Heart right ventricle (tissue), 16 donors: ENCODE data around the gene BHMT2. TPM values are rescaled to one million over a fixed set of nuclear protein-coding genes. Genes with fewer than 3 reads are reported as not detected.

ENCODE experiments used
- ATAC-seq, 8 donors: fragments of 200-7000 bp; cut with Tn5 transposase; one replicate each; pipeline ENCODE4 v1.9.1; 2020; ENCODE audit warnings: mild to moderate bottlenecking in 8 of 8, moderate library complexity in 8 of 8, moderate number of reproducible peaks in 1 of 8
- DNase-seq, 2 donors: peaks; one replicate each; pipeline ENCODE4 v3.0.0-alpha.2; 2020
- H3K27ac ChIP-seq, 10 donors: fragments of 200-600 bp; sonication (generic) in 2 of 10; one replicate each; pipeline versions ENCODE4 v1.5.0 to v1.8.0; 2020 to 2022; ENCODE audit warnings: mild to moderate bottlenecking in 3 of 10
- H3K27me3 ChIP-seq, 7 donors: fragments of 200-600 bp; one replicate each; pipeline ENCODE4 v1.8.0; 2021 to 2022; ENCODE audit warnings: mild to moderate bottlenecking in 2 of 7
- H3K36me3 ChIP-seq, 9 donors: fragments of 200-600 bp; sonication (generic) in 1 of 9; one replicate each; pipeline versions ENCODE4 v1.5.0 to v1.8.0; 2020 to 2022; ENCODE audit warnings: mild to moderate bottlenecking in 2 of 9
- H3K4me1 ChIP-seq, 9 donors: fragments of 200-600 bp; sonication (generic) in 1 of 9; one replicate each; pipeline versions ENCODE4 v1.5.0 to v1.8.0; 2020 to 2022; ENCODE audit warnings: mild to moderate bottlenecking in 4 of 9
- H3K4me3 ChIP-seq, 10 donors: fragments of 200-600 bp; sonication (generic) in 2 of 10; one replicate each; pipeline versions ENCODE4 v1.5.0 to v1.8.0; 2020 to 2022; ENCODE audit warnings: mild to moderate bottlenecking in 7 of 10, moderate library complexity in 2 of 10
- H3K9me3 ChIP-seq, 11 donors: fragments of 200-600 bp in 10 of 11; sonication (generic) in 2 of 11; one replicate each; pipeline versions ENCODE4 v1.5.0 to v1.8.0; 2013 to 2022; ENCODE audit warnings: mild to moderate bottlenecking in 2 of 11, control low read depth in 1 of 11, moderate library complexity in 1 of 11
- CTCF ChIP-seq, 9 donors: fragments of 200-600 bp; sonication (generic) in 2 of 9; IDR thresholded peaks; one replicate each; pipeline versions ENCODE4 v1.5.0 to v1.8.0; 2021 to 2022; ENCODE audit warnings: antibody characterized with exemption in 9 of 9, mild to moderate bottlenecking in 5 of 9, moderate library complexity in 1 of 9
- WGBS, 2 donors: extraction: QIAGEN DNeasy Blood & Tissue Kit; methylation state at CpG; one replicate each; pipeline ENCODE4 v1.1.7; 2013; ENCODE audit warnings: inconsistent platforms in 1 of 2; 5-methylcytosine and 5-hydroxymethylcytosine counted together
- intact Hi-C, 10 donors: fragments of 100-400 bp; cut with DNase I; formaldehyde crosslinking; loops; one replicate each; pipeline versions ENCODE4 v1.11.1 to v1.14.2; 2022
- polyA plus RNA-seq, 2 donors: library from polyadenylated mRNA; stranded (reverse); fragments of 200-250 nt; gene quantifications; one replicate each; pipeline ENCODE4 v1.2.3, GENCODE V29; 2013
- total RNA-seq, 10 donors: library from RNA; stranded (reverse); fragmentation: NEBNext Ultra II Directional in 3 of 10; extraction: Animal tissue kit (Norgen Biotek cat#: 25700) in 3 of 10; gene quantifications; one replicate each; pipeline versions ENCODE4 v1.2.1 to v1.2.4, GENCODE V29; 2021 to 2023
- donor health status: Arrhythmogenic right ventricular cardiomyopathy.
- donor health status: ischemic (EF 13 %, LVEDD 7.1; RV severe dilation, severe dysfunction).
- donor health status: healthy with polysubstance abuse.
- donor health status: DM: no; HTN: yes; CAD: no.
- donor health status: DM: no; HTN: no; CAD: no.
- donor health status: ischemic (EF 25% LVEDD 6.9; RV normal size, moderate dysfunction).
- donor health status: ischemic (EF 25% LVEDD 5.7; RV mildly dilated, moderate dysfunction).
- donor health status: healthy.
- donor health status: DM: yes; HTN: yes; CAD: no.
- donor health status: Ischemic cardiomyopathy.
- donor health status: ischemic (EF 35%, LVEDD 5.7; RV mildly dilated, moderate dysfunction).
- donor health status: nonischemic (EF 11% LVEDD 7.7; RV severe dilation, severe dysfunction).
- donor health status: DM: yes; HTN: yes; CAD: no.
- donor health status: PGD.
- donor health status: ischemic (EF 29% LVEDD 5.4; RV normal size, mild dysfunction).
- donor health status: nonischemic (EF 23%, LVEDD 6.1; RV moderate dilation, normal function).

Gene BHMT2
- total and polyA plus RNA-seq, 12 donors, result 1.2 to 19.6 (median 7.4) TPM

- Histone ChIP-seq H3K9me3 (no peaks in the 10 kb centered on the region), H3K27ac (no peak overlapping the region), H3K4me1 (peaks cover 0 to 8% (median 0%) of the 10 kb centered on the region in 9 donors), H3K27me3 (peaks cover 0 to 9% (median 2%) of the 10 kb centered on the region in 7 donors), H3K36me3 (no peaks in the 10 kb centered on the region), H3K4me3 (no peak overlapping the region)
- ATAC-seq (no peak), DNase-seq (no peak)
- intact Hi-C loops, result no loop called here
- no peak for TF ChIP-seq CTCF (IDR thresholded peaks at IDR 0.05)
- WGBS, 2 donors, result 94 to 95% methylated on average over 4 of the region's 4 CpGs
Measured at GRCh38 chr5:79120221-79120620, 50.7 kb downstream of the BHMT2 start.

- intact Hi-C loops, result no loop called here
Measured at GRCh38 chr5:79122973-79123372, 53.4 kb downstream of the BHMT2 start.

GRCh38 chr5:79124607-79125006 is 55.0 kb downstream of the BHMT2 start:
- ATAC-seq, result no peak
- Histone ChIP-seq H3K27me3 (no peaks in the 10 kb centered on the region), H3K36me3 (no peaks in the 10 kb centered on the region), H3K9me3 (no peaks in the 10 kb centered on the region), H3K27ac (no peak overlapping the region), H3K4me3 (no peak overlapping the region), H3K4me1 (peaks cover 0 to 8% (median 0%) of the 10 kb centered on the region in 9 donors)
- WGBS, 2 donors, result 93 to 94% methylated on average over 1 of the region's 1 CpG
- intact Hi-C loops, result no loop called here
- no peak for TF ChIP-seq CTCF (IDR thresholded peaks at IDR 0.05)
- no peak for DNase-seq

More at GRCh38 chr5:79122973-79123372, 53.4 kb downstream of the BHMT2 start:
- no peaks in the 10 kb centered on the region for H3K9me3 ChIP-seq
- DNase-seq (no peak), ATAC-seq (peak in 3 of 8 donors; percentile 46 to 69 (median 61))
- H3K27ac ChIP-seq, result no peak overlapping the region
- no peaks in the 10 kb centered on the region for H3K27me3 ChIP-seq
- no peaks in the 10 kb centered on the region for H3K36me3 ChIP-seq
- no peak overlapping the region for H3K4me3 ChIP-seq
- no peak for TF ChIP-seq CTCF (IDR thresholded peaks at IDR 0.05)
- peaks cover 0 to 8% (median 0%) of the 10 kb centered on the region in 9 donors for H3K4me1 ChIP-seq

- Histone ChIP-seq H3K36me3 (no peaks in the 10 kb centered on the region), H3K9me3 (no peaks in the 10 kb centered on the region), H3K27me3 (no peaks in the 10 kb centered on the region), H3K4me3 (no peak overlapping the region), H3K27ac (no peak overlapping the region), H3K4me1 (peaks cover 0 to 13% (median 9%) of the 10 kb centered on the region in 9 donors)
- intact Hi-C loops, result loop anchor here (5.0 to 10.0 kb wide), 8 partner anchors 103 to 954 kb away; no protein-coding TSS in a partner anchor
- DNase-seq (no peak), ATAC-seq (no peak)
- 74 to 76% methylated on average over 6 of the region's 6 CpGs for WGBS, 2 donors
- TF ChIP-seq CTCF (IDR thresholded peaks at IDR 0.05), result no peak
Measured at GRCh38 chr5:79130781-79131180, 61.2 kb downstream of the BHMT2 start.
